ENCODE data around the gene ZIC1.

ZIC1 gene

GRCh38 chr3:147380977-147381376, 28.2 kb upstream of the ZIC1 start:
- no peak for ATAC-seq
- TF ChIP-seq PPARA (CRISPR knock-in tag; IDR thresholded peaks at IDR 0.05; ENCODE audit: borderline replicate concordance) (no peak), ZNF70 (CRISPR knock-in tag; IDR thresholded peaks at IDR 0.05) (no peak), SNAI2 (CRISPR knock-in tag; IDR thresholded peaks at IDR 0.05) (no peak), CSDC2 (CRISPR knock-in tag; IDR thresholded peaks at IDR 0.05) (no peak), CREB5 (CRISPR knock-in tag; IDR thresholded peaks at IDR 0.05; ENCODE audit: low read depth) (no peak), ZFP30 (CRISPR knock-in tag; IDR thresholded peaks at IDR 0.05) (no peak), RARB (CRISPR knock-in tag; IDR thresholded peaks at IDR 0.05) (no peak), ESRRG (CRISPR knock-in tag; IDR thresholded peaks at IDR 0.05) (no peak), TSHZ2 (CRISPR knock-in tag; IDR thresholded peaks at IDR 0.05) (no peak), POU6F1 (CRISPR knock-in tag; IDR thresholded peaks at IDR 0.05; ENCODE audit: borderline replicate concordance, low read depth) (no peak), CSRNP3 (CRISPR knock-in tag; IDR thresholded peaks at IDR 0.05) (no peak), ZFP3 (CRISPR knock-in tag; IDR thresholded peaks at IDR 0.05) (no peak), TOX (CRISPR knock-in tag; IDR thresholded peaks at IDR 0.05; ENCODE audit: borderline replicate concordance) (no peak), TCF4 (CRISPR knock-in tag; IDR thresholded peaks at IDR 0.05; ENCODE audit: borderline replicate concordance) (no peak), PATZ1 (CRISPR knock-in tag; IDR thresholded peaks at IDR 0.05; ENCODE audit: borderline replicate concordance) (no peak), ZNF565 (CRISPR knock-in tag; conservative IDR thresholded peaks at IDR 0.05; ENCODE audit: low read depth) (no peak), OSR1 (CRISPR knock-in tag; IDR thresholded peaks at IDR 0.05) (no peak)

GRCh38 chr3:147381596-147381995, 27.6 kb upstream of the ZIC1 start:
- no peak for ATAC-seq
- no peak for TF ChIP-seq TSHZ2 (CRISPR knock-in tag; IDR thresholded peaks at IDR 0.05)
- no peak for TF ChIP-seq ARNTL (CRISPR knock-in tag; IDR thresholded peaks at IDR 0.05; ENCODE audit: borderline replicate concordance, low read depth)
- no peak for TF ChIP-seq PATZ1 (CRISPR knock-in tag; IDR thresholded peaks at IDR 0.05; ENCODE audit: borderline replicate concordance)
- TF ChIP-seq PPARA (CRISPR knock-in tag; IDR thresholded peaks at IDR 0.05; ENCODE audit: borderline replicate concordance), result no peak
- no peak for TF ChIP-seq ZNF70 (CRISPR knock-in tag; IDR thresholded peaks at IDR 0.05)
- no peak for TF ChIP-seq CSRNP3 (CRISPR knock-in tag; IDR thresholded peaks at IDR 0.05)
- TF ChIP-seq SNAI2 (CRISPR knock-in tag; IDR thresholded peaks at IDR 0.05), result no peak
- no peak for TF ChIP-seq TOX (CRISPR knock-in tag; IDR thresholded peaks at IDR 0.05; ENCODE audit: borderline replicate concordance)
- no peak for TF ChIP-seq ZNF8 (CRISPR knock-in tag; IDR thresholded peaks at IDR 0.05)
- no peak for TF ChIP-seq ZNF565 (CRISPR knock-in tag; conservative IDR thresholded peaks at IDR 0.05; ENCODE audit: low read depth)
- TF ChIP-seq ISL1 (CRISPR knock-in tag; IDR thresholded peaks at IDR 0.05), result no peak
- no peak for TF ChIP-seq OSR1 (CRISPR knock-in tag; IDR thresholded peaks at IDR 0.05)
- no peak for TF ChIP-seq ZC3H10 (CRISPR knock-in tag; IDR thresholded peaks at IDR 0.05)
- TF ChIP-seq ZFP3 (CRISPR knock-in tag; IDR thresholded peaks at IDR 0.05), result no peak
